K562 (cell line): ENCODE results near the gene RNF112. TPM values are rescaled to one million over a fixed set of nuclear protein-coding genes. Genes with fewer than 3 reads are reported as not detected.

ENCODE experiments used
- ATAC-seq: fragments of 200-7000 bp; cut with Tn5 transposase; 3 replicates; pipeline ENCODE4 v1.9.1; 2020; ENCODE audit warnings: moderate library complexity
- BruUV-seq: library from RNA; stranded (reverse); fragments of 400-500 nt; replicated peaks from 2 replicates; lab custom pipeline; 2021; lab: Mats Ljungman, UMichigan
- CTCF ChIA-PET: fragments of 300-600 bp; formaldehyde crosslinking; extraction: SDS; loops from one replicate; lab custom pipeline; 2021; ENCODE audit warnings: low intra/inter-chr PET ratio; lab: Yijun Ruan, JAX
- POLR2A ChIA-PET: fragments of 300-600, 350-650 bp; sonication (Branson Sonifier 250); formaldehyde crosslinking; extraction: SDS; loops from one replicate; lab custom pipeline; 2021; ENCODE audit warnings: antibody characterized with exemption, inconsistent platforms; lab: Yijun Ruan, JAX
- DNase-seq, 4 experiments: peaks; one replicate each; pipeline versions ENCODE4 v3.0.0 to v3.0.0-alpha.2; 2011 to 2018; ENCODE audit warnings: low spot score in 3 of 4, mixed read lengths in 3 of 4; ENCODE audit errors: extremely low read depth in 1 of 4
- FAIRE-seq: peaks from 2 replicates; lab custom pipeline; 2011; peaks lifted over from hg19 to GRCh38; lab: Jason Lieb, UNC
- H2AFZ ChIP-seq: 2 replicates; pipeline ENCODE4 v1.6.0; 2011; ENCODE audit warnings: low read depth, low read length, control low read depth, inconsistent platforms
- H3K27ac ChIP-seq: fragments of 200-600 bp; 3 replicates; pipeline ENCODE4 v1.8.0; 2011; ENCODE audit warnings: low read depth, mild to moderate bottlenecking, control low read depth, inconsistent platforms, low read length, moderate library complexity, mixed read lengths; ENCODE audit errors: extremely low read depth
- H3K27me3 ChIP-seq, 2 experiments: fragments of 300-600 bp in 1 of 2; 2 replicates in 1 of 2; 3 replicates in 1 of 2; pipeline versions ENCODE4 v1.6.0 to v1.8.0; 2011; ENCODE audit warnings: inconsistent platforms in 2 of 2, low read length in 2 of 2, mild to moderate bottlenecking in 1 of 2, mixed read lengths in 1 of 2, moderate library complexity in 1 of 2; ENCODE audit not compliant: control insufficient read depth in 2 of 2, insufficient read depth in 2 of 2
- H3K36me3 ChIP-seq: fragments of 300-600 bp; 3 replicates; pipeline ENCODE4 v1.8.0; 2011; ENCODE audit warnings: mild to moderate bottlenecking, low read length, inconsistent platforms; ENCODE audit not compliant: control insufficient read depth, insufficient read depth
- H3K4me1 ChIP-seq, 2 experiments: fragments of 200-600 bp in 1 of 2; replicated peaks in 1 of 2; 2 replicates in 1 of 2; 3 replicates in 1 of 2; pipeline versions ENCODE4 v1.5.1 to v1.8.0; 2011; ENCODE audit warnings: inconsistent platforms in 2 of 2, low read length in 2 of 2, mild to moderate bottlenecking in 1 of 2, mixed read lengths in 1 of 2, moderate library complexity in 1 of 2; ENCODE audit not compliant: control insufficient read depth in 2 of 2, insufficient read depth in 2 of 2
- H3K4me2 ChIP-seq: 2 replicates; pipeline ENCODE4 v1.6.1; 2011; ENCODE audit warnings: low read length, control low read depth, inconsistent platforms, mixed read lengths; ENCODE audit not compliant: insufficient read depth
- H3K4me3 ChIP-seq: fragments of 200-600 bp; sonication (generic), shearing (Covaris generic); 2 replicates; pipeline ENCODE4 v1.5.1; 2016; ENCODE audit warnings: control low read depth, inconsistent platforms
- H3K79me2 ChIP-seq: fragments of 200-600 bp; 3 replicates; pipeline ENCODE4 v1.8.0; 2011; ENCODE audit warnings: low read length, inconsistent platforms; ENCODE audit not compliant: control insufficient read depth, insufficient read depth
- H3K9ac ChIP-seq, 2 experiments: 2 replicates each; pipeline versions ENCODE4 v1.6.0 to v1.6.1; 2011; ENCODE audit warnings: low read depth in 2 of 2, low read length in 2 of 2, control low read depth in 1 of 2, inconsistent platforms in 1 of 2, mild to moderate bottlenecking in 1 of 2, mixed read lengths in 1 of 2; ENCODE audit not compliant: insufficient read depth in 1 of 2
- H3K9me1 ChIP-seq: one replicate; pipeline ENCODE4 v1.6.0; 2011; ENCODE audit warnings: inconsistent platforms, mild to moderate bottlenecking, low read length, moderate library complexity; ENCODE audit not compliant: control insufficient read depth, insufficient read depth
- H3K9me3 ChIP-seq: replicated peaks from 2 replicates; pipeline ENCODE4 v1.5.1; 2011; ENCODE audit warnings: low read depth, low read length, inconsistent platforms; ENCODE audit not compliant: control insufficient read depth, insufficient read depth
- H4K20me1 ChIP-seq: replicated peaks from 2 replicates; pipeline ENCODE4 v1.6.1; 2011; ENCODE audit warnings: low read length, inconsistent platforms, mixed read lengths; ENCODE audit not compliant: control insufficient read depth, insufficient read depth
- CHD4 ChIP-seq: fragments of 200-600 bp; sonication (generic); IDR thresholded peaks from 3 replicates; pipeline ENCODE4 v1.6.1; 2012; ENCODE audit warnings: low read depth, mild to moderate bottlenecking, mixed read lengths, low read length, inconsistent platforms; ENCODE audit not compliant: insufficient read depth, insufficient replicate concordance, poor library complexity, severe bottlenecking
- KAT2B ChIP-seq: IDR thresholded peaks from one replicate; pipeline ENCODE4 v1.6.1; 2012; ENCODE audit warnings: low read depth, mild to moderate bottlenecking, control low read depth, inconsistent platforms, low read length, moderate library complexity
- KLF16 ChIP-seq: IDR thresholded peaks from 2 replicates; pipeline ENCODE4 v1.6.1; 2016; ENCODE audit warnings: antibody characterized with exemption
- MTA3 ChIP-seq: fragments of 450-650 bp; formaldehyde crosslinking; IDR thresholded peaks from 2 replicates; pipeline ENCODE4 v1.6.1; 2017; ENCODE audit warnings: mild to moderate bottlenecking, borderline replicate concordance
- WGBS: fragments of 100-300 bp; shearing (Covaris generic); methylation state at CpG from one replicate; pipeline ENCODE4 v1.1.6; 2016; ENCODE audit warnings: low coverage, mixed read lengths; ENCODE audit not compliant: insufficient coverage; ENCODE audit errors: missing lambda C conversion rate; 5-methylcytosine and 5-hydroxymethylcytosine counted together
- in situ Hi-C: fragments of 300-500 bp; cut with MboI; formaldehyde crosslinking; loops from 4 replicates; pipeline ENCODE4 v1.15.0; 2018; ENCODE audit warnings: inconsistent platforms, mixed read lengths
- intact Hi-C: fragments of 100-400 bp; cut with micrococcal nuclease; formaldehyde crosslinking; loops from 2 replicates; pipeline ENCODE4 v1.14.2; 2022
- polyA plus RNA-seq, 8 experiments: library from polyadenylated mRNA; depleted of rRNA in 4 of 8; stranded (reverse) in 5 of 8; unstranded in 3 of 8; fragments of >200 nt; fragmentation: Nextera tagmentation in 2 of 8; fragmentation: Illumina TruSeq in 1 of 8; extraction: Ambion mirVana in 2 of 8; extraction: Trizol in 1 of 8; gene quantifications; 2 replicates each; pipeline versions ENCODE4 v1.2.1 to v1.2.3, GENCODE V29; 2011 to 2014; ENCODE audit warnings: inconsistent platforms in 1 of 8, missing spikeins in 1 of 8
- total RNA-seq, 7 experiments: library from RNA; depleted of rRNA in 6 of 7; stranded (reverse); fragments of >200 nt in 6 of 7; fragmentation: Illumina TruSeq in 2 of 7; extraction: Trizol in 2 of 7; gene quantifications; 2 replicates each; pipeline versions ENCODE4 v1.2.1 to v1.2.3, GENCODE V29; 2011 to 2021; ENCODE audit warnings: low replicate concordance in 1 of 7
- TF ChIP-seq, protein P1 (sequence below): fragments of 450-650 bp; IDR thresholded peaks from 2 replicates; pipeline ENCODE4 v1.6.1; 2016; ENCODE audit warnings: low read depth
- TF ChIP-seq, protein P2 (sequence below): sonication (generic); formaldehyde crosslinking; IDR thresholded peaks from 2 replicates; pipeline ENCODE4 v1.8.0; 2023; ENCODE audit warnings: missing genetic modification reagents, mild to moderate bottlenecking, borderline replicate concordance
- TF ChIP-seq, protein P3 (sequence below): fragments of 450-650 bp; IDR thresholded peaks from 2 replicates; pipeline ENCODE4 v1.6.1; 2016; ENCODE audit warnings: missing biosample characterization, missing genetic modification characterization

RNF112 gene
- total and polyA plus RNA-seq, 9 of the 15 experiments (the other 6 are each of a cell fraction or from before 2014, with no cell fraction given), result 0.05 TPM; not detected in 8

DNA sequence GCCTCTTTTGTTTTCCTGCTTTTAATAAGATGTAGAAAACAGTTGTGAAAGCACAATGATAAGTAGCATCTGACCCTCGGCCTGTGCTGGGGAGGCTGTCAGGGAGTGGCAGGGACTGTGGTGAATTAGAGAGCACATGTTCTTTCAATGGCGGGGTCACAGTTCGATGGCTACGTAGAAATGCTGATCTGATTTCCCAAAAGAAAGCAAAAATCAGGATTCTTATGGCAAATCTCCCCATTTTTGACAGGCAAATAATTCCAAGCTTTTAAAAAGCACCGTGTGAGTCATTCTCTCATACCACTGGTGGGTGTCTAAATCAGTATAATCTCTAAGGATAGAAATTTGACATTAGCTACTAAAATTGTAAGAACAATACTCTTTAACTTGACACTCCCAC, 36.9 kb upstream of the RNF112 start:
- POLR2A ChIA-PET, result interaction anchor here (0.9 kb wide), 1 partner anchor 10 kb away, joined by 5 read pairs; no protein-coding TSS in a partner anchor
- in situ Hi-C loops, result no loop called here
- BruUV-seq, result no TSS peak
- TF ChIP-seq, protein P1, sequence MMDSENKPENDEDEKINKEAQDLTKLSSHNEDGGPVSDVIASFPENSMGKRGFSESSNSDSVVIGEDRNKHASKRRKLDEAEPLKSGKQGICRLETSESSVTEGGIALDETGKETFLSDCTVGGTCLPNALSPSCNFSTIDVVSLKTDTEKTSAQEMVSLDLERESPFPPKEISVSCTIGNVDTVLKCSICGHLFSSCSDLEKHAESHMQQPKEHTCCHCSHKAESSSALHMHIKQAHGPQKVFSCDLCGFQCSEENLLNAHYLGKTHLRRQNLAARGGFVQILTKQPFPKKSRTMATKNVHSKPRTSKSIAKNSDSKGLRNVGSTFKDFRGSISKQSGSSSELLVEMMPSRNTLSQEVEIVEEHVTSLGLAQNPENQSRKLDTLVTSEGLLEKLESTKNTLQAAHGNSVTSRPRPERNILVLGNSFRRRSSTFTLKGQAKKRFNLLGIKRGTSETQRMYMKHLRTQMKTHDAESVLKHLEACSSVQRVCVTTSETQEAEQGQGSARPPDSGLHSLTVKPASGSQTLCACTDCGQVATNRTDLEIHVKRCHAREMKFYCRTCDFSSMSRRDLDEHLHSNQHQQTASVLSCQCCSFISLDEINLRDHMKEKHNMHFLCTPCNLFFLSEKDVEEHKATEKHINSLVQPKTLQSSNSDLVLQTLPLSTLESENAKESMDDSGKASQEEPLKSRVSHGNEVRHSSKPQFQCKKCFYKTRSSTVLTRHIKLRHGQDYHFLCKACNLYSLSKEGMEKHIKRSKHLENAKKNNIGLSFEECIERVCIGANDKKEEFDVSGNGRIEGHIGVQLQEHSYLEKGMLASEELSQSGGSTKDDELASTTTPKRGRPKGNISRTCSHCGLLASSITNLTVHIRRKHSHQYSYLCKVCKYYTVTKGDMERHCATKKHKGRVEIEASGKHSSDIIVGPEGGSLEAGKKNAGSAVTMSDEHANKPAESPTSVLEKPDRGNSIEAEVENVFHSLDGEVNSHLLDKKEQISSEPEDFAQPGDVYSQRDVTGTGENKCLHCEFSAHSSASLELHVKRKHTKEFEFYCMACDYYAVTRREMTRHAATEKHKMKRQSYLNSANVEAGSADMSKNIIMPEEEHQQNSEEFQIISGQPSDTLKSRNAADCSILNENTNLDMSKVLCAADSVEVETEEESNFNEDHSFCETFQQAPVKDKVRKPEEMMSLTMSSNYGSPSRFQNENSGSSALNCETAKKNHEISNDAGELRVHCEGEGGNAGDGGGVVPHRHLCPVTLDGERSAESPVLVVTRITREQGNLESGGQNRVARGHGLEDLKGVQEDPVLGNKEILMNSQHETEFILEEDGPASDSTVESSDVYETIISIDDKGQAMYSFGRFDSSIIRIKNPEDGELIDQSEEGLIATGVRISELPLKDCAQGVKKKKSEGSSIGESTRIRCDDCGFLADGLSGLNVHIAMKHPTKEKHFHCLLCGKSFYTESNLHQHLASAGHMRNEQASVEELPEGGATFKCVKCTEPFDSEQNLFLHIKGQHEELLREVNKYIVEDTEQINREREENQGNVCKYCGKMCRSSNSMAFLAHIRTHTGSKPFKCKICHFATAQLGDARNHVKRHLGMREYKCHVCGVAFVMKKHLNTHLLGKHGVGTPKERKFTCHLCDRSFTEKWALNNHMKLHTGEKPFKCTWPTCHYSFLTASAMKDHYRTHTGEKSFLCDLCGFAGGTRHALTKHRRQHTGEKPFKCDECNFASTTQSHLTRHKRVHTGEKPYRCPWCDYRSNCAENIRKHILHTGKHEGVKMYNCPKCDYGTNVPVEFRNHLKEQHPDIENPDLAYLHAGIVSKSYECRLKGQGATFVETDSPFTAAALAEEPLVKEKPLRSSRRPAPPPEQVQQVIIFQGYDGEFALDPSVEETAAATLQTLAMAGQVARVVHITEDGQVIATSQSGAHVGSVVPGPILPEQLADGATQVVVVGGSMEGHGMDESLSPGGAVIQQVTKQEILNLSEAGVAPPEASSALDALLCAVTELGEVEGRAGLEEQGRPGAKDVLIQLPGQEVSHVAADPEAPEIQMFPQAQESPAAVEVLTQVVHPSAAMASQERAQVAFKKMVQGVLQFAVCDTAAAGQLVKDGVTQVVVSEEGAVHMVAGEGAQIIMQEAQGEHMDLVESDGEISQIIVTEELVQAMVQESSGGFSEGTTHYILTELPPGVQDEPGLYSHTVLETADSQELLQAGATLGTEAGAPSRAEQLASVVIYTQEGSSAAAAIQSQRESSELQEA, result no peak
- TF ChIP-seq, protein P2, sequence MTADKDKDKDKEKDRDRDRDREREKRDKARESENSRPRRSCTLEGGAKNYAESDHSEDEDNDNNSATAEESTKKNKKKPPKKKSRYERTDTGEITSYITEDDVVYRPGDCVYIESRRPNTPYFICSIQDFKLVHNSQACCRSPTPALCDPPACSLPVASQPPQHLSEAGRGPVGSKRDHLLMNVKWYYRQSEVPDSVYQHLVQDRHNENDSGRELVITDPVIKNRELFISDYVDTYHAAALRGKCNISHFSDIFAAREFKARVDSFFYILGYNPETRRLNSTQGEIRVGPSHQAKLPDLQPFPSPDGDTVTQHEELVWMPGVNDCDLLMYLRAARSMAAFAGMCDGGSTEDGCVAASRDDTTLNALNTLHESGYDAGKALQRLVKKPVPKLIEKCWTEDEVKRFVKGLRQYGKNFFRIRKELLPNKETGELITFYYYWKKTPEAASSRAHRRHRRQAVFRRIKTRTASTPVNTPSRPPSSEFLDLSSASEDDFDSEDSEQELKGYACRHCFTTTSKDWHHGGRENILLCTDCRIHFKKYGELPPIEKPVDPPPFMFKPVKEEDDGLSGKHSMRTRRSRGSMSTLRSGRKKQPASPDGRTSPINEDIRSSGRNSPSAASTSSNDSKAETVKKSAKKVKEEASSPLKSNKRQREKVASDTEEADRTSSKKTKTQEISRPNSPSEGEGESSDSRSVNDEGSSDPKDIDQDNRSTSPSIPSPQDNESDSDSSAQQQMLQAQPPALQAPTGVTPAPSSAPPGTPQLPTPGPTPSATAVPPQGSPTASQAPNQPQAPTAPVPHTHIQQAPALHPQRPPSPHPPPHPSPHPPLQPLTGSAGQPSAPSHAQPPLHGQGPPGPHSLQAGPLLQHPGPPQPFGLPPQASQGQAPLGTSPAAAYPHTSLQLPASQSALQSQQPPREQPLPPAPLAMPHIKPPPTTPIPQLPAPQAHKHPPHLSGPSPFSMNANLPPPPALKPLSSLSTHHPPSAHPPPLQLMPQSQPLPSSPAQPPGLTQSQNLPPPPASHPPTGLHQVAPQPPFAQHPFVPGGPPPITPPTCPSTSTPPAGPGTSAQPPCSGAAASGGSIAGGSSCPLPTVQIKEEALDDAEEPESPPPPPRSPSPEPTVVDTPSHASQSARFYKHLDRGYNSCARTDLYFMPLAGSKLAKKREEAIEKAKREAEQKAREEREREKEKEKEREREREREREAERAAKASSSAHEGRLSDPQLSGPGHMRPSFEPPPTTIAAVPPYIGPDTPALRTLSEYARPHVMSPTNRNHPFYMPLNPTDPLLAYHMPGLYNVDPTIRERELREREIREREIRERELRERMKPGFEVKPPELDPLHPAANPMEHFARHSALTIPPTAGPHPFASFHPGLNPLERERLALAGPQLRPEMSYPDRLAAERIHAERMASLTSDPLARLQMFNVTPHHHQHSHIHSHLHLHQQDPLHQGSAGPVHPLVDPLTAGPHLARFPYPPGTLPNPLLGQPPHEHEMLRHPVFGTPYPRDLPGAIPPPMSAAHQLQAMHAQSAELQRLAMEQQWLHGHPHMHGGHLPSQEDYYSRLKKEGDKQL, result no peak
- TF ChIP-seq KLF16 (no peak), KAT2B (no peak), CHD4 (no peak), MTA3 (no peak)
- TF ChIP-seq, protein P3, sequence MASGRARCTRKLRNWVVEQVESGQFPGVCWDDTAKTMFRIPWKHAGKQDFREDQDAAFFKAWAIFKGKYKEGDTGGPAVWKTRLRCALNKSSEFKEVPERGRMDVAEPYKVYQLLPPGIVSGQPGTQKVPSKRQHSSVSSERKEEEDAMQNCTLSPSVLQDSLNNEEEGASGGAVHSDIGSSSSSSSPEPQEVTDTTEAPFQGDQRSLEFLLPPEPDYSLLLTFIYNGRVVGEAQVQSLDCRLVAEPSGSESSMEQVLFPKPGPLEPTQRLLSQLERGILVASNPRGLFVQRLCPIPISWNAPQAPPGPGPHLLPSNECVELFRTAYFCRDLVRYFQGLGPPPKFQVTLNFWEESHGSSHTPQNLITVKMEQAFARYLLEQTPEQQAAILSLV (tag), result no peak

More for the DNA sequence above, 36.9 kb upstream of the RNF112 start:
- Histone ChIP-seq H3K4me3 (no peak overlapping the region), H3K9ac (no peak overlapping the region), H3K27ac (no peak overlapping the region), H4K20me1 (no peaks in the 10 kb centered on the region), H2AFZ (no peak overlapping the region), H3K9me1 (no peaks in the 10 kb centered on the region), H3K9me3 (no peaks in the 10 kb centered on the region), H3K27me3 (no peaks in the 10 kb centered on the region; a peak in 1 of 5 replicates), H3K4me1 (peaks cover 0 to 14% of the 10 kb centered on the region in 2 experiments; a peak in 3 of 5 replicates), H3K4me2 (no peak overlapping the region), H3K79me2 (peaks cover 6% of the 10 kb centered on the region; the same call in 2 of the 3 replicates), H3K36me3 (no peaks in the 10 kb centered on the region)
- WGBS, result 57% methylated on average over 5 of the region's 5 CpGs
- ATAC-seq (no peak), DNase-seq (no peak), FAIRE-seq (no peak)
- CTCF ChIA-PET, result no interaction called here
- intact Hi-C loops, result no loop called here
